HG02943 (cell line): ENCODE measurements around the gene BCLAF1.
"Not testable (repeated sequence)": the region's sequence is repeated elsewhere in the genome, so short reads cannot be mapped to it uniquely, and the experiment has no call there.

ENCODE experiments used
- ATAC-seq: cut with Tn5 transposase; IDR thresholded peaks from one replicate; pipeline ENCODE4 v1.9.1; 2021; ENCODE audit warnings: mild to moderate bottlenecking, low read depth, moderate library complexity; ENCODE audit not compliant: unreplicated experiment

Gene BCLAF1

DNA sequence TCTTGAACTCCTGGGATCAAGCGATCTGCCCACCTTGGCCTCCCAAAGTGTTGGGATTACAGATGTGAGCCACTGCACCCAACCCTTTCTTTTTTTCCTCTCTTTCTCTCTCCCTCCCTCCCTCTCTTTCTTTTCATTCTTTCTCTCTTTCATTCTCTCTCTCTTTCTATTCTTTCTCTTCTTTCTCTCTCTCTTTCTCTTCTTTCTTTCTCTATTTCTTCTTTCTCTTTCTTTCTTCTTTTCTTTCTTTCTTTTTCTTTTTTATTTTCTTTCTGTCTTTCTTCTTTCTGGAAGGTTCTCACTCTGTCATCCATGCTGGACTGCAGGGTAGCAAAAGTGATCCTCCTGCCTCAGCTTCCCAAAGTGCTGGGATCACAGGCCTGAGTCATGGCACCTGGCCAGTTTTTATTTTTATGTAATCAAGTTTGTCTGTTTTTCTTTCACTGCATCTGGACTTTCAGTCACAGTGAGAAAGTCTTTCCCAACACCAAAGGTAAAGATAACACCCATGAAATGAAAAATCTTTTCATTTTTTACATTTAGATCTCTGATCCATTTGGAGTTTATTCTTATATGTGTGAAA, 20.2 kb upstream of the BCLAF1 start:
- ATAC-seq, result no peak

DNA sequence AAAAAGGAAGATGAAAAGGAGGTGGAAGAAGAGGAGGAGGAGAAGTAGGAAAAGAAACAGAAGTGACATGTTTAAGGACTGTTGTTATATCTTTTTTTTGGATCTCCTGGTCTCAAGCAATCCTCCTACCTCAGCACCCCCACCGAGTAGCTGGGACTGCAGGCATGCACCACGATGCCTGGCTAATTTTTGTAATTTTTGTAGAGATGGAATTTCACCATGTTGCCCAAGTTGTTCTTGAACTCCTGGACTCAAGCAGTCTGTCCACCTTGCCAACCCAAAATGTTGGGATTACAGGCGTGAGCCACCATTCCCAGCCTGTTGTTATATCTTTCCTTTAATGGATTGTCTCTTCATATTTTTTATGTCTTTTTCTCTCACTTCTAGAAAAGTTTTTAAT, 19.5 kb upstream of the BCLAF1 start:
- no peak for ATAC-seq

DNA sequence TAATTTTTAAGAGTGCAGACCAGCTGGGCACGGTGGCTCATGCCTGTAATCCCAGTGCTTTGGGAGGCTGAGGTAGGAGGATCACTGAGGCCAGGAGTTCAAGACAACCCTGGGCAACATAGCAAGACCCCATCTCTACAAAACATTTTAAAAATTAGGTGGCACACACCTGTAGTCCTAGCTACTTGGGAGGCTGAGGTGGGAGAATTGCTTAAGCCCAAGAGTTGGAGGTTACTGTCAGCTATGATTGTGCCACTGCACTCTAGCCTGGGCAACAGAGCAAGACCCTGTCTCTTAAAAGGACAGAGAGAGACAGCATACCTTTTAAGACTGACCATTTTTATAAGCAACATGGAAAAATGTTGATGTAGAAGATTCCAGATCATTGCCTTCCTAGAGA, 18.8 kb upstream of the BCLAF1 start:
- ATAC-seq, result not testable (repeated sequence)

DNA sequence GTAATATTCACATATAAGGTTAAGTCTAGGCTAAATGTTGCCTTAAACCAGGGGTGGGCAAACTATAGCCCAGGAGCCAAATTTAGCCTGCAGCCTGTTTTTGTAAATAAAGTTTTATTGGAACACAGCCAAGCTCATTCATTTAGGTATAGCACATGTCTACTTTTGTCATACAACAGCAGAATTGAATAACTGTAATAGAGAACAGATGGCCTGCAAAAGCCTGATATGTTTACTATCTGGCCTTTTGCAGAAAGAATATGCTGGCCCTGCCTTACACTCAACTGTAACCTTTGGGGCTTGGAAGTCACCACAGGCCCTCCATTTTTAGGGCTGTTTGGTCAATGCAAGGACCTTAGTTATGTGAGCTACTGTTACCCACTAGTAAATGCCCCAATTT, 17.7 kb upstream of the BCLAF1 start:
- no peak for ATAC-seq

DNA sequence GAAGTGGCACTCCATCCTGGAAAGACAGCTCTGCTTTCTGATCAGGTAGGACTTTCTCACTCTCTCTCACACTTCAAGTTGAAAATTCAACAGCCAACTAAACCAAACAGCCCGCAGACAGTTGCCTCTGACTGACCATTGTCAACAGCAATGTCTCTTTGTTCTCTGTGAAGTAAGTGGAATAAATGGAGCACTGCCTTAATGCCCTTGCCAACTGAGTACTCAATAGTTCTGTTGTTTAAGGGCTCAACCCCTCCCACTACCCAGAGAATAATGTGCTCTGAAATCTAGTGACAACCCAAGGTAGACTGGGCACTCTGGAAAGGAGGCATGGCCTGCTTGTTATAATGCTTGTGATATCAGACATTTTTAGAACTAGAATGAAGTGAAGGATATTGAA, 16.8 kb upstream of the BCLAF1 start:
- ATAC-seq, result no peak

DNA sequence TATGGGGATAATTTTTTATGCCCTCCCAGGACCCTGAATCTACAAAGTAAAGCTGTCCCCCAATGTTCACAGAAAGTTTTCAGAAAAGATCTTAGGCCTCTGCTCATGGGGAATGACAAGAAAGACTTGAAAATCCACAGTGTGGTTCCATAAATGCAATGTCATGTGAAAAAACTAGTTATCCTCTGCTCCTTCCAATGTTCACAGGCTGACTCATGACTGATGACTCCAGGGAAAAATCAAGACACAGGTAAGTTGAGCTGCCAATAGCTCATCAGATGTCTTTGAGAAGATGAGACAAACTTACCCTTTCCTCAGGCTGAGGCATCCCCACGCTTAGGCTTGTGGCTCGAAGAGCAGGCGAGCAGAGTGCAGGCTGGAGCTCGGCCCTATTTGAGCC, 14.8 kb upstream of the BCLAF1 start:
- no peak for ATAC-seq

GRCh38 chr6:136303516-136303915, 13.9 kb upstream of the BCLAF1 start:
- ATAC-seq, result no peak

GRCh38 chr6:136294621-136295020, 5.0 kb upstream of the BCLAF1 start:
- ATAC-seq, result no peak

- ATAC-seq, result peak; percentile 29
Observed at GRCh38 chr6:136290410-136291010, 864 bp upstream of the BCLAF1 start.

GRCh38 chr6:136289327-136289578, 393 bp downstream of the BCLAF1 start:
- peak; percentile 40 for ATAC-seq

DNA sequence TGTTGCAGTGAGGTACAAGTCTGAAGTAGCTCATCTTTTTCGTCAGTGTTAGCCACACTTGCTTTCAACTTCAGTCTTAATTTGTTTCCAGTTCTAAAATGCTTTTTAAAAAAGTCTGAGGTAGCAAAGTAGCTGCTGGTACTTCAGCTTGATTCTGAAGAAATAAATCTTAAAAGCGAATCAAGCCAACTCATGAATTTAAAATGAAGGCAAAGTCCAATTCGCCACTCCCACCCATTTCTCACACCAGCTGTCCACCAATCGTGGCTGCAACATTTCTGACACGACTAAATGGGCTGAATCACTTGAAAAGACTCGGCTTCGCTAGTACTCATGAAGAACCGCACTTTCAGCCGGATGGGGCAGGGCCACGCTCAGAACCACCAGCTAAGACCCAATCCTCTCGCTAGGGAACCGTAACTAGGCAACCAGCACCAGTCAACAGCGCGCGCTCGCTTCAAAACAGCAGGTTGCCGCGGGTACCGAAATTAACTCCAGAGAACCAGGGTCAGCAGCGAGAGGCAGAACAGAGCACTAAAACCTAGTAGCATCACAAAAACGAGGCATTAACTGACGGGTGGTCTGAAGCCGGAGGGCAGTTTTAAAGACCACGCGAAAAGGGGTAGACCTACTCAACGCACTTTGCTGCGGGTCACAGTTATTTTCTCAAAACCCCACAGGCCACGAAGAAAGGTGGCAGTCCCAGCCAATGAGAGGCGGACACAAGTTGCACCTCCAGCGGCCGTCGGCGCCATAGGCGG, 900 bp downstream of the BCLAF1 start:
- peak; percentile 35 for ATAC-seq

- no peak for ATAC-seq
Observed at GRCh38 chr6:136284909-136285308, 4.7 kb downstream of the BCLAF1 start.

DNA sequence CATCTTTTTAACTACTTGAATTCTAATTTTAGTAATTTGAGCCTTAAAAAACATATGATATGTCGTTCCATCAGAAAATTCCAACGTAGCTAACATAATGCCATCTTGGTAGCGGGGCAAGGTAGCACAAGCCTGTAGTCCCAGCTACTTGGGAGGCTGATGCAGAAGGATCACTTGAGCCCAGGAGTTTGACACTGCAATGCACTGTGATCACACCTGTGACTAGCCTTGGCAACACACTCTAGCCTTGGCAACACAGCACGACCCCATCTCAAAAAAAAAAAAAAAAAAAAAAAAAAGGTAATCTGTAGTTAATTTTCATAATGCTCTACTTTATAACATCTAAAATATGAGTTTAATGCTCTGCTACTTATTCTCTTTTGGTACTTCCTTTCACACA, 6.7 kb downstream of the BCLAF1 start:
- no peak for ATAC-seq

- ATAC-seq, result no peak
Observed at GRCh38 chr6:136280032-136280609, 9.5 kb downstream of the BCLAF1 start.

- ATAC-seq, result no peak
Observed at GRCh38 chr6:136274062-136274461, 15.6 kb downstream of the BCLAF1 start.

DNA sequence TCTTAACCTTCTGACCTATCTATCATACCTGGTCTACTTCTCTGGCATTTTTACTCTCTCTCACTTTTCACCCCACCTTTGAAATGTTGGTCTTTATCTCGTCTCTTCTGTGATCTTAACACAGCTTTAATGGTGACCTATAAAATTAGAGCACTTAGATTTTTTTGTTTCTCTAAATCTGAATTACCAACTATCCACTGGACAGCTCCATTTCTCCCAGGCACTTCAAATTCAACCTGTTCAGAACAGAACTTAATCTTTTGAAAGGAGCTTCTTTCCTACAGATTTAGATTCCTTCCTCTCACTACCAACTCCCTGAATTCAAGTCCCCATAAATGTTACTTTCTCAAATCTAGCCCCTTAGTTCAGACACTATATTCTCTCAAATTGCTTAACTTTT, 24.5 kb downstream of the BCLAF1 start:
- ATAC-seq, result no peak

DNA sequence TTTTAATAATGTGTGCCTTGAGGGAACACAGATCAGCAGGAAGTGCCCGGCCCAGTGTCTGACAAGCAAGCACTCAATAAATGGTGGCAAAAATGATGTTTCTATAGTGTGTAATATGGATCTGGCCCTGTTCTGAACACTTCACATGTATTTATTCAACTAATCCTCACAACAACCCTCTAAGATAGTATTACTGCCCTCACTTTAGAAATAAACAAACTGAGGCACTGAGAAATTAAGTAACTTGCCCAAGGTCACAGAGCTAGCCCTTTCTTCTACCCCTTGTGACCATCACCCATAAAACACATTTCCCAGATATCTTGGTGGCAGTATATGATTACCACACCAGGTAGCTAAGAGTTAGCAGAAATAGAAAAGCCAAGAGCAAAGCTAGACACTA, 26.7 kb downstream of the BCLAF1 start:
- ATAC-seq, result no peak

- no peak for ATAC-seq
Observed at GRCh38 chr6:136254851-136255466, 34.7 kb downstream of the BCLAF1 start.

DNA sequence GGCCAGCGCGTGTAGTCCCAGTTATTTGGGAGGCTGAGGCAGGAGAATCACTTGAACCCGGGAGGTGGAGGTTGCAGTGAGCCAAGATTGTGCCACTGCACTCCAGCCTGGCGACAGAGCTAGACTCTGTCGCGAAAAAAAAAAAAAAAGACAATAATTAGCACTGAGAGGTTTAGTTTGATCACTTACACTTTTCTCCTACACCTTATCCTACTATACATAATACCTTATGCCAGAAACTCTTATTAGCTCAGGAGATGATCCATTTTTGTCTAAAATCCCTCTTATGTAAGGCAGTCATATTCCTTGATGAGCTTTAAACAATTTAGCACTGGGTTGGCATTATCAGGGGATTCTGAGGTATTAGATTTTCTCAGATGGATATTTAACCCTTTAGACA, 35.9 kb downstream of the BCLAF1 start:
- no peak for ATAC-seq

DNA sequence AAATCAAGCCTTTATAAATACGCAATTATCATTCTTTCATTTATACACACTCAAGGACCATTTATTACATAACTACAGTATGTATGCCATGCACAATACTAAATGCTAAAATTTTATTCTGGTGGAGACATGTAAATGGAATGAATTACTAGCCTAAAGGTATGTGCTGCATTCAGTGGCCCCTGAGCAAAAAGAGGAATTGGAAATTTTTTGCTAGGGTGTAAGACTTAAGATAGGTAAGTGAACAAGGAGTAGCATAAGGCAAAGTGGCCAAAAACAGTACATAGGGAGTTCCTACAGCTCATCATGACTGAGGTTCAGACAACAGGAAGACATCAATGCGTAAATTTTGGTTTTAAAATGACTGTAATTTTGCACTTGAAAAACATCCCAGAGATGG, 37.2 kb downstream of the BCLAF1 start:
- ATAC-seq, result no peak

DNA sequence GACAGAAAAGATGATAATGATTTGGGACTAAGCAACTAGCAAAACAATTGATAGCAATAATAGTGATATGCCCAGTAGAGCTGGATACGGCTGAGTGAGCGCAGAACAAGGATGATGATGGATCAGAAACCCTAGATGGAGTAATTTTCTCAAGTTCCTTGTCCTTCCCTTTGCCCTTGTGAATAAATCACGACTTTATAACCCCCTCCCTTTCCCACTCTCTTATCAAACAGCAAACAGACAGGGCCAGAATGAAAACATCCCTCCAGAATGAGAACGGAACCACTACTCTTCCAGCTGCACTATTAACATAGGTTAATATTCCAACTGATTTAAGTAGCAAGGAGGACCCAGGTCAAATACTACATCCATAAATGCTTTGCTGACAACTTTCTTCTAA, 38.3 kb downstream of the BCLAF1 start:
- ATAC-seq, result no peak

- ATAC-seq, result peak; percentile 9
Observed at GRCh38 chr6:136250686-136251008, 39.0 kb downstream of the BCLAF1 start.
